BE2C (cell line): Measurements from ENCODE around the gene RBMS1.

Experiments
- DNase-seq: peaks from one replicate; pipeline ENCODE4 v3.0.0-alpha.2; 2020
- H3K27me3 ChIP-seq: fragments of 250-450 bp; sonication (Bioruptor Pico); 2 replicates; pipeline ENCODE4 v1.5.1; 2020; ENCODE audit warnings: mild to moderate bottlenecking
- H3K36me3 ChIP-seq: fragments of 250-450 bp; sonication (Bioruptor Pico); 2 replicates; pipeline ENCODE4 v1.5.1; 2020; ENCODE audit warnings: mild to moderate bottlenecking
- H3K4me1 ChIP-seq: fragments of 250-450 bp; sonication (Bioruptor Pico); 2 replicates; pipeline ENCODE4 v1.5.1; 2020
- H3K4me3 ChIP-seq: 2 replicates; pipeline ENCODE4 v1.5.1; 2011; ENCODE audit warnings: low read depth, low read length
- H3K9me3 ChIP-seq: fragments of 250-450 bp; sonication (Bioruptor Pico); 2 replicates; pipeline ENCODE4 v1.5.1; 2020
- TF ChIP-seq, protein P1 (sequence below): IDR thresholded peaks from 2 replicates; pipeline ENCODE4 v1.5.1; 2012; ENCODE audit warnings: mild to moderate bottlenecking, low read depth, low read length

Gene RBMS1

DNA sequence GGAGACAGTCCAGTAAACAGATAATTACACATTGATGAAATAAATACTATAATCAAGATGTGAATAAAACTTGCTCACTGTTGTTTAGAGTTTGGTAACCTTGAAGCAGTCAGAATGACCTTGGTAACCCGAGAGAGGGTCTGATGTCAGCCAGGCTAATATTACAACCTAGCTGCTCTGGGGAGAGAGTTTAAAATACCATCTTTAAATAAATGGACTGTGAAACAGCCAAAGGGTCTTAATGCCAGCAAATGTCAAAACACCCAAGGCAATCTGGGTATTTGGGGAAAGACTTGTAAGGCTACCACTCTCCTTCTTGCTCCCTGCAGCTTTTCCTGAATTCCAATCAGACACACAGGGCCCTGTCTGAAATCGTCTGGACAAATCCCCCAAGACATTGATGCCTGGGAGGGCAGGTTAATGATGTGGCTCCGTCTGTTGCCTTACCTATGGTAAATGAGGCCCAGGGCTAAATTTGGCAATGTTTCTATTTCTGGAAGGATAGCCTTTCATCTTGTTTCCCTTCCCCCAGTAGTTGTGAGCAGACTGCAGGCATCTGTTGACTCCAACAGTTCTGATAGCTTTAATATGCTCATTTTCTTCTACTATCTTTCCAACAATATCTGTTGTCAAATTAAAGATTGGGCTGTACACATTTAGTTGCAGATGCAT, 250.6 kb downstream of the RBMS1 start:
- no peak for DNase-seq
- no peaks in the 10 kb centered on the region; the same call in 1 of the 2 replicates for H3K4me1 ChIP-seq
- H3K27me3 ChIP-seq: no peaks in the 10 kb centered on the region
- no peak overlapping the region for H3K4me3 ChIP-seq
- no peaks in the 10 kb centered on the region for H3K36me3 ChIP-seq
- no peaks in the 10 kb centered on the region for H3K9me3 ChIP-seq
- TF ChIP-seq, protein P1, sequence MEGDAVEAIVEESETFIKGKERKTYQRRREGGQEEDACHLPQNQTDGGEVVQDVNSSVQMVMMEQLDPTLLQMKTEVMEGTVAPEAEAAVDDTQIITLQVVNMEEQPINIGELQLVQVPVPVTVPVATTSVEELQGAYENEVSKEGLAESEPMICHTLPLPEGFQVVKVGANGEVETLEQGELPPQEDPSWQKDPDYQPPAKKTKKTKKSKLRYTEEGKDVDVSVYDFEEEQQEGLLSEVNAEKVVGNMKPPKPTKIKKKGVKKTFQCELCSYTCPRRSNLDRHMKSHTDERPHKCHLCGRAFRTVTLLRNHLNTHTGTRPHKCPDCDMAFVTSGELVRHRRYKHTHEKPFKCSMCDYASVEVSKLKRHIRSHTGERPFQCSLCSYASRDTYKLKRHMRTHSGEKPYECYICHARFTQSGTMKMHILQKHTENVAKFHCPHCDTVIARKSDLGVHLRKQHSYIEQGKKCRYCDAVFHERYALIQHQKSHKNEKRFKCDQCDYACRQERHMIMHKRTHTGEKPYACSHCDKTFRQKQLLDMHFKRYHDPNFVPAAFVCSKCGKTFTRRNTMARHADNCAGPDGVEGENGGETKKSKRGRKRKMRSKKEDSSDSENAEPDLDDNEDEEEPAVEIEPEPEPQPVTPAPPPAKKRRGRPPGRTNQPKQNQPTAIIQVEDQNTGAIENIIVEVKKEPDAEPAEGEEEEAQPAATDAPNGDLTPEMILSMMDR: no peak

GRCh38 chr2:160241251-160242137, 252.1 kb downstream of the RBMS1 start:
- H3K36me3 ChIP-seq: no peaks in the 10 kb centered on the region
- DNase-seq: peak; percentile 65
- no peaks in the 10 kb centered on the region for H3K9me3 ChIP-seq
- no peaks in the 10 kb centered on the region; the same call in 1 of the 2 replicates for H3K4me1 ChIP-seq
- no peaks in the 10 kb centered on the region for H3K27me3 ChIP-seq
- TF ChIP-seq, protein P1: no peak
- no peak overlapping the region for H3K4me3 ChIP-seq

GRCh38 chr2:160239436-160239835, 254.2 kb downstream of the RBMS1 start:
- Histone ChIP-seq H3K4me3 (no peak overlapping the region), H3K36me3 (no peaks in the 10 kb centered on the region)
- no peak for DNase-seq

DNA sequence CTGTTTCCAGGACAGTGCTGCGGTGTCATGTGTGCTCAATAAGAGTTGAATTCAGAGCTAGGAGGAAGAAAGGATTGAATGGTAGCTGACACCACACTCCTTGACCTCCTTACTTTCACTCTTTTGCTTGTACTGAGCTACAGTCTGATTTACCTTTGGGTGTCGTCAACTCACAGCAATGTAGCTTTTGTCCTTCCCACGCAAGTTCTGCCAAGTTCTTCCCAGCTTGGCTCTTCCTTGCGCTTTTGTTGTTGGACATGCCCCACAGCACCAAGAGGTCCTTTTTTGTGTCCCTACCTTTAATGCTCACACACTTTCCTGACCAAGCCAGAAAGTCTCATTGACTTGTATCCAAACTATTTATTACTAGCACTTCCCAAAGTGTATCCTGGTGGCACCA, 255.2 kb downstream of the RBMS1 start:
- no peaks in the 10 kb centered on the region for H3K36me3 ChIP-seq
- TF ChIP-seq, protein P1: no peak
- DNase-seq: no peak
- no peaks in the 10 kb centered on the region; the same call in 1 of the 2 replicates for H3K4me1 ChIP-seq
- no peak overlapping the region for H3K4me3 ChIP-seq
- no peaks in the 10 kb centered on the region for H3K9me3 ChIP-seq
- no peaks in the 10 kb centered on the region for H3K27me3 ChIP-seq

More at GRCh38 chr2:160239436-160239835, 254.2 kb downstream of the RBMS1 start:
- TF ChIP-seq, protein P1: no peak
- Histone ChIP-seq H3K27me3 (no peaks in the 10 kb centered on the region), H3K9me3 (no peaks in the 10 kb centered on the region), H3K4me1 (no peaks in the 10 kb centered on the region; the same call in 1 of the 2 replicates)

GRCh38 chr2:160232905-160233475, 260.6 kb downstream of the RBMS1 start:
- Histone ChIP-seq H3K4me3 (no peak overlapping the region), H3K4me1 (peaks cover 9% of the 10 kb centered on the region; the same call in 1 of the 2 replicates), H3K27me3 (no peaks in the 10 kb centered on the region), H3K36me3 (no peaks in the 10 kb centered on the region), H3K9me3 (no peaks in the 10 kb centered on the region)
- TF ChIP-seq, protein P1: no peak
- no peak for DNase-seq
